GM12878 (cell line): Measurements from ENCODE around the gene TNFAIP2. TPM values are rescaled to one million over a fixed set of nuclear protein-coding genes. Genes with fewer than 3 reads are reported as not detected.

Experiments used
- ATAC-seq: fragments of 200-7000 bp; cut with Tn5 transposase; 3 replicates; pipeline ENCODE4 v1.9.1; 2020; ENCODE audit warnings: mild to moderate bottlenecking, moderate library complexity
- BruUV-seq: library from RNA; stranded (reverse); fragments of 400-500 nt; replicated peaks from 2 replicates; lab custom pipeline; 2021; lab: Mats Ljungman, UMichigan
- CTCF ChIA-PET: fragments of 300-600 bp; sonication (Branson Sonifier 250); formaldehyde crosslinking; extraction: SDS; loops from one replicate; lab custom pipeline; 2021; ENCODE audit warnings: inconsistent platforms; lab: Yijun Ruan, JAX
- POLR2A ChIA-PET: fragments of 350-600 bp; formaldehyde crosslinking; extraction: SDS; loops from one replicate; lab custom pipeline; 2021; ENCODE audit warnings: inconsistent platforms; lab: Charles Lee
- RAD21 ChIA-PET: fragments of 300-600 bp; sonication (Branson Sonifier 250); formaldehyde crosslinking; loops from one replicate; lab custom pipeline; 2023; ENCODE audit warnings: antibody characterized with exemption; ENCODE audit not compliant: unreplicated experiment; lab: Charles Lee
- SMC1A ChIA-PET: fragments of 300-600 bp; sonication (Branson Sonifier 250); formaldehyde crosslinking; loops from one replicate; lab custom pipeline; 2023; ENCODE audit not compliant: unreplicated experiment, uncharacterized antibody; lab: Charles Lee
- DNase-seq: peaks from one replicate; pipeline ENCODE4 v3.0.0-alpha.2; 2011; ENCODE audit warnings: low read depth, low spot score
- FAIRE-seq: peaks from 3 replicates; lab custom pipeline; 2011; peaks lifted over from hg19 to GRCh38; lab: Jason Lieb, UNC
- H2AFZ ChIP-seq: 2 replicates; pipeline ENCODE4 v1.6.0; 2011; ENCODE audit warnings: low read depth, low read length, control low read depth; ENCODE audit not compliant: control insufficient read depth
- H3K27ac ChIP-seq: 2 replicates; pipeline ENCODE4 v1.5.1; 2011; ENCODE audit warnings: control low read depth; ENCODE audit not compliant: control insufficient read depth, insufficient read depth
- H3K27me3 ChIP-seq, 2 experiments: replicated peaks in 1 of 2; 2 replicates each; pipeline versions ENCODE4 v1.6.0 to v1.6.1; 2011; ENCODE audit warnings: low read length in 1 of 2; ENCODE audit not compliant: control insufficient read depth in 2 of 2, insufficient read depth in 2 of 2
- H3K36me3 ChIP-seq, 2 experiments: 2 replicates each; pipeline ENCODE4 v1.5.1; 2011; ENCODE audit warnings: low read length in 1 of 2; ENCODE audit not compliant: control insufficient read depth in 2 of 2, insufficient read depth in 2 of 2
- H3K4me1 ChIP-seq: 2 replicates; pipeline ENCODE4 v1.6.1; 2011; ENCODE audit warnings: mild to moderate bottlenecking, low read length, moderate library complexity, mixed read lengths; ENCODE audit not compliant: control insufficient read depth, insufficient read depth
- H3K4me2 ChIP-seq: 2 replicates; pipeline ENCODE4 v1.6.0; 2011; ENCODE audit warnings: control low read depth; ENCODE audit not compliant: control insufficient read depth, insufficient read depth
- H3K4me3 ChIP-seq: fragments of 200-600 bp; sonication (generic); 2 replicates; pipeline ENCODE4 v1.5.1; 2016
- H3K79me2 ChIP-seq: 2 replicates; pipeline ENCODE4 v1.6.0; 2011; ENCODE audit warnings: low read length; ENCODE audit not compliant: control insufficient read depth, insufficient read depth
- H3K9ac ChIP-seq: 2 replicates; pipeline ENCODE4 v1.8.0; 2011; ENCODE audit warnings: low read length, control low read depth, mixed read lengths; ENCODE audit not compliant: control insufficient read depth, insufficient read depth
- H3K9me3 ChIP-seq: replicated peaks from 3 replicates; pipeline ENCODE4 v1.5.1; 2011; ENCODE audit warnings: mild to moderate bottlenecking, low read length; ENCODE audit not compliant: control insufficient read depth, insufficient read depth
- H4K20me1 ChIP-seq: 2 replicates; pipeline ENCODE4 v1.6.0; 2011; ENCODE audit not compliant: control insufficient read depth, insufficient read depth
- E4F1 ChIP-seq: fragments of 450-650 bp; IDR thresholded peaks from 2 replicates; pipeline ENCODE4 v1.6.1; 2018; ENCODE audit warnings: borderline replicate concordance, mild to moderate bottlenecking; ENCODE audit not compliant: partially characterized antibody
- RCOR1 ChIP-seq: conservative IDR thresholded peaks from 2 replicates; pipeline ENCODE4 v1.6.1; 2012; ENCODE audit warnings: low read depth, low read length, improper control_type of control experiment
- YY1 ChIP-seq: IDR thresholded peaks from 2 replicates; pipeline ENCODE4 v1.6.1; 2011; ENCODE audit warnings: low read depth, mild to moderate bottlenecking, low read length
- WGBS: methylation state at CpG from one replicate; pipeline ENCODE4 v1.1.6; 2016; ENCODE audit warnings: low lambda C conversion rate; ENCODE audit not compliant: insufficient replicate concordance, insufficient coverage; ENCODE audit errors: missing lambda C conversion rate; 5-methylcytosine and 5-hydroxymethylcytosine counted together
- in situ Hi-C: fragments of 300-500 bp; cut with MboI; formaldehyde crosslinking; loops from 9 replicates; pipeline ENCODE4 v1.14.3; 2018; ENCODE audit warnings: mixed read lengths
- intact Hi-C: fragments of 100-400 bp; cut with micrococcal nuclease; formaldehyde crosslinking; loops from one replicate; pipeline ENCODE4 v1.14.2; 2022; ENCODE audit not compliant: unreplicated experiment
- polyA plus RNA-seq, 11 experiments: library from polyadenylated mRNA; depleted of rRNA in 4 of 11; unstranded in 6 of 11; stranded (reverse) in 5 of 11; fragments of >200 nt; fragmentation: Nextera tagmentation in 4 of 11; fragmentation: Illumina TruSeq in 1 of 11; extraction: Ambion mirVana in 4 of 11; extraction: Trizol in 1 of 11; gene quantifications; 1 replicate in 1 of 11; 2 replicates in 10 of 11; pipeline versions ENCODE4 v1.2.1 to v1.2.3, GENCODE V29; 2011 to 2016; ENCODE audit warnings: inconsistent platforms in 2 of 11, missing spikeins in 2 of 11, low read depth in 1 of 11
- total RNA-seq, 4 experiments: library from RNA; depleted of rRNA in 3 of 4; stranded (reverse); fragments of >200 nt in 3 of 4; fragmentation: Illumina TruSeq in 1 of 4; extraction: Trizol in 1 of 4; gene quantifications; 2 replicates each; pipeline versions ENCODE4 v1.2.1 to v1.2.3, GENCODE V29; 2013 to 2021

TNFAIP2 gene
- total and polyA plus RNA-seq, 10 of the 15 experiments (the other 5 are each of a cell fraction or from before 2014, with no cell fraction given): 7.1 to 150 (median 74.5) TPM

GRCh38 chr14:103110681-103111231 is 12.5 kb upstream of the TNFAIP2 start:
- ATAC-seq: peak; percentile 6
- Histone ChIP-seq H3K79me2 (no peaks in the 10 kb centered on the region), H3K9me3 (no peaks in the 10 kb centered on the region), H3K9ac (peak overlapping the region; percentile 32; the same call in 1 of the 2 replicates), H3K4me3 (no peak overlapping the region), H3K36me3 (no peaks in the 10 kb centered on the region), H3K27ac (peak overlapping the region; percentile 79), H3K27me3 (no peaks in the 10 kb centered on the region), H2AFZ (no peak overlapping the region), H4K20me1 (no peaks in the 10 kb centered on the region), H3K4me2 (peak overlapping the region; percentile 54; the same call in 1 of the 2 replicates), H3K4me1 (peaks cover 73% of the 10 kb centered on the region)
- intact Hi-C loops: no loop called here
- in situ Hi-C loops: no loop called here
- TF ChIP-seq YY1 (0 out of 2 replicates have a peak, but pooled peaks have one; percentile 26), RCOR1 (0 out of 2 replicates have a peak, but pooled peaks have one; percentile 17), E4F1 (no peak)
- ChIA-PET POLR2A (interaction anchor here (0.5 to 0.8 kb wide), 3 partner anchors 9 to 223 kb away, joined by 3 to 6 read pairs (median 4); partner anchors contain the start of gene EIF5), CTCF (interaction anchor here (1.2 to 4.1 kb wide), 2 partner anchors 30 to 31 kb away, joined by 4 to 32 read pairs; no protein-coding TSS in a partner anchor), SMC1A (interaction anchor here (4.9 kb wide), 1 partner anchor 30 kb away, joined by 22 read pairs; no protein-coding TSS in a partner anchor), RAD21 (interaction anchor here (1.6 to 4.2 kb wide), 2 partner anchors 15 to 30 kb away, joined by 3 to 40 read pairs; no protein-coding TSS in a partner anchor)
- no TSS peak for BruUV-seq
- 11% methylated on average over 14 of the region's 14 CpGs for WGBS
- DNase-seq: no peak
- FAIRE-seq: no peak
